GM13977 (cell line): ENCODE measurements around the gene UBXN6.

Experiments
- DNase-seq: peaks from one replicate; pipeline ENCODE4 v3.0.0; 2012; ENCODE audit warnings: low spot score
- CTCF ChIP-seq: IDR thresholded peaks from 2 replicates; pipeline ENCODE4 v1.5.1; 2012; ENCODE audit warnings: mild to moderate bottlenecking, control low read depth; ENCODE audit not compliant: insufficient read depth; ENCODE audit errors: extremely low read depth, missing control alignments
- in situ Hi-C: fragments of 300-500 bp; cut with MboI; formaldehyde crosslinking; loops from one replicate; pipeline ENCODE4 v1.12.0; 2022; ENCODE audit warnings: low sequenced_read_pairs, low pct_unique_long_range_greater_than_20kb, mixed read lengths, inconsistent platforms; ENCODE audit not compliant: unreplicated experiment

Gene UBXN6

GRCh38 chr19:4445963-4446703, 11.5 kb downstream of the UBXN6 start:
- no peak for TF ChIP-seq CTCF
- no peak for DNase-seq
- in situ Hi-C loops = no loop called here

GRCh38 chr19:4444765-4445741, 12.5 kb downstream of the UBXN6 start:
- TF ChIP-seq CTCF = no peak
- no peak for DNase-seq
- in situ Hi-C loops = no loop called here

- TF ChIP-seq CTCF = no peak
- no peak for DNase-seq
- in situ Hi-C loops = no loop called here
Measured at GRCh38 chr19:4443966-4444764, 13.4 kb downstream of the UBXN6 start.

- no peak for TF ChIP-seq CTCF
- in situ Hi-C loops = no loop called here
- DNase-seq = no peak
Measured at GRCh38 chr19:4443188-4443587, 14.4 kb downstream of the UBXN6 start.

GRCh38 chr19:4442819-4443146, 14.8 kb downstream of the UBXN6 start:
- no peak for DNase-seq
- in situ Hi-C loops = no loop called here
- TF ChIP-seq CTCF = no peak

- no peak for TF ChIP-seq CTCF
- no peak for DNase-seq
- in situ Hi-C loops = no loop called here
Measured at GRCh38 chr19:4441994-4442818, 15.4 kb downstream of the UBXN6 start.
